Stimulated activated CD8-positive, alpha-beta memory T cell treated with anti-CD3 and anti-CD28 coated beads, Interleukin-4, amount 100 ng/mL, for 24 hours (primary cell): Measurements from ENCODE around the gene UGT1A9.

Source experiments
- DNase-seq: peaks from one replicate; pipeline ENCODE4 v3.0.0-alpha.2; 2020; ENCODE audit warnings: low read depth

Gene UGT1A9

DNA sequence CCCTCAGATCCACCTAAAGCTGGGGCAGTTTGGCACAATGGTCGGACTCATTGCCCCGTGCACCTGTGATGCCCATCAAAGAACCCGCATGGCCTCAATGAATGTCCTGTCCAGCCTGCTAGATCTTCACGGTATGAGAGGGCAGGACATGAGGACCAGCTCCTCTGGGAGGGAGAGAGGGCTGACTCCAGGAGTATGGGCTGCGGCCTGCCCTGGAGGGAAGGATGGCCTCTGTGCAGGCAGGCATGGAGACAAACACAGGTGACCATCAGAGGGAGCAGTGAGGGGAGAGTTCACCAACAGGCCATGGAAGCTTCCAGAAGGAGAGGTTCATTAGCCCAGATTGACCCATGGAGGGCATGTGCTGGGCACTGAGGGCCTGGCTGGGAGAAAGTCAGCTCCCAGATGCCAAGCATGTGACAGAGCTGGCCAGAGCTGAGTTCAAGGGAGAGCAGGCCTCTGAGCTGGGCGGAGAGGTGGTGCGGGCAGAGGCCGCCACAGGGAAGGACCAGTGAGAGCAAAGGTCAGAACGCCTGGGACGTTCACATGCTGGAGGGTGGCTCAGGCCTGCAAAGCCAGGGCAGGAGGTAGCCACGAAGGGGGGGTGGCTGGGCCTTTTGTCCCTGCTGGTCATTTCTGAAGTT, 146.4 kb downstream of the UGT1A9 start:
- DNase-seq, result no peak

DNA sequence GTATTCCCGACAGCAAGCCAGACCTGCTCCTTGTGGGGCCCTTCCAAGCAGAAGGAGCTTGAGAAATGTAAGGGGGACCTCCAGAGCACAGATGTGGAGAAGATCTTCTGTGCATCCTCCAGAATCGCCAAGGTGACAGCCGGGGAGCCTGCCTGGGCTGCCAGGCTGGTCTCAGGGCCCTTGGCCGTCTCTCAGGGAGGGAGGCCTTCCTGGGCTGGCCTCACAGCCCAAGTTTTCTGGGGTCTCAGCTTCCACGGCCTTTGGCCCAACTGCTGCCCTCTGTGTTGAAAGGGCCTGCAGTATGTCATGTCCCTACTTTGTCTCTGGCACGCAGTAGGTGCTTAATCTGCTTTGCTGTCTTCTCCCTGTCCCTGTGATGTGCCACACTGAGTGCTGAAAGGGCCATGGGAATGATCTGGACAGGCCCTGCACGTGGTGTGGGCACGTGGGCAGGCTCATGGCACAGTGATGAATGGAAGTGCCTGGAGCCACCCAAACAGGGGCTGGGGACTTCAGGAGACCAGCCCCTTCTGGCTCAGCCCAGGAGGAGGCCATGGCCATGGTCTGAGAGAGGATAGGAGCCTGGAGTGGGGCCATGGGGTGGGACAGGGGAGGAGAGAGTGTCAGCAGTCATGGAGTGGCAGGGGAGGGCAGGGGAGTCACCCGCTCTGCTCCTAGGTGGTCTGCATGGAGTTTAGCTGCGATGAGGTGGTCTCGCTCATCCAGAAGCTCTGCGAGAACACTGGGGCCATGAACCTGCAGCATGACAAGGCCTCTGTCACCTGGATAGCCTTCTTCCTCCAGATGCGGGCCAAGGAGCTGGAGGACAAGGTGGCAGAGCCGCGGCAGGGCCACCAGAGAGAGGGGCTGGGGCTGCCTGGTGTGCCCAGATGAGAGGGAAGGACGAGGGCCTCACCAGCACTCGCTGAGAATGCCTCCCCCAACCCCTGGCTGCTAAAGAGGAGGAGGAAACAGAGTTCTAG, 147.2 kb downstream of the UGT1A9 start:
- DNase-seq, result no peak

DNA sequence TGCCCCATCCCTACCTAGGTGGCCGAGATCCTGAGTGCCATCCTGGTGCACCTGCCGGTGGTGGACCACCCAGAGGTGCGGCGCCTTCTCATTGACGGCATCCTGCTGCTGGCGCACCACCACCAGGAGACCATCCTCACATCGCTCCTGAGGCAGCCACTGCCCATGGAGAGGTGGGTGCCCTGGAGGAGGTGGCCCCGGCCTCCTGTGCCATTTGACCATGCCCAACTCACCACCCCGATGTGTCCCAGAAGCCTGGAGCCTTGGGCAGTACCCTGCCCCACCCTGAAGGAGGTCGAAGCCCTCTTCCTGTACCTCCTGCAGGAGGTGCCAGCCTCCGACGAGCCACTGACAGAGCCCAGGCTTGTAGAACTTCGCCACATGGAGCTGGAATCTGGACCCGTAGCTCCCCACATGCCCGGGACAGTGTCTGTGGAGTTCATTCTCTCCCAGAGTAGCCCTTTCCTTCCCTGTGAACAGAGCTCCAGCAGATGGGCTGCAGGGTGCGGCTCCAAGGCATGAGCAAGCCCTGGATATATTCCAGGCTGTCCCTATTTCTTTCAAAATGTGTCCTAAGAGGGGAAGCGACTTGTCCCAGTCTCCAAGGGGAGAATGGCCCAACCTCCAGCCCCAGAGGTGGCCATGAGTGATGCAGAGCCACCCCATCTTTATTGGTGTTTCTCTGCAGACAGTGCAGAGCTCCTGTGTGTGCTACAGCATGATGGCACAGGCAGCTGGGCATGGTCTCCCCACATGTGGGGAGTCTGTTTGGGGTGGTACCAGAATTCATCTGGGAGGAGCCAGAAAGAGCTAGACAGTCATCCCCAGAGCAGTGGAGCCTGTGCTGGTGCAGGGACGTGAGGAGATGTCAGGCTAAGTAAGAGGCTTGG, 148.4 kb downstream of the UGT1A9 start:
- DNase-seq, result no peak

DNA sequence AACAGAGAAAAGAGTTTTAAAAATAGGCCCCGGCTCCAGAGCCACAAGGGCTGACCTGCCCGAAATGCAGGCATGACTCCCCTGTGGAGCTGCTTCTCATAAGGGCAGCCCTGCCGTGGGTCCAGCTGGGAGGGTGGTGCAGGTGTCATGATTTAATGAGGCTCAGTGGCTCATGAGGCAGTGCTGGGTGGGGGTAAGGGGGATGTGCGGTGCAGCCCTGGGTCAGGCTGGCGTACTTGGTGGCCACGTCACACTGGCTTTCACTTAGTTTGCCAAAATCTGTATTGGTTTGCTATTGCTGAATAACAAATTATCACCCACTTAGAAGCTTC, 149.0 kb downstream of the UGT1A9 start:
- DNase-seq, result no peak

DNA sequence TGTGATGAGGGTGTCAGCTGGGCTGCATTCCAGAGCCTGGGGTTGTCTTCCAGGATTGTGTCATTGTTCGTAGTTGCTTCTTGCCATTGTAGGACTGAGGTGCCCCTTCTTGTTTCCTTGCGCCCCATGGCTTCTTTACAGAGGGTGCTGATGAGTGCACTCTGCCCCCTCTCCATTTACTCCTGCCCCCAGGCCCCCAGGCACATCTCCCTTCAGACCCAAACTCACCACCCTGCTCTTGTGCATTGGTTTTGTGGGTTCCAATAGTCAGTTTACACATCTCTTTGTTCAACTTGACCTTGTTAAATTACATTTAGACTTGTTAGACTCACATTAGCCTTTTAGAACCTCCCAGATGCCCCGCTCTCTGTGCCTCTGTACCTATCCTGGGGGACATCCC, 149.5 kb downstream of the UGT1A9 start:
- no peak for DNase-seq

DNA sequence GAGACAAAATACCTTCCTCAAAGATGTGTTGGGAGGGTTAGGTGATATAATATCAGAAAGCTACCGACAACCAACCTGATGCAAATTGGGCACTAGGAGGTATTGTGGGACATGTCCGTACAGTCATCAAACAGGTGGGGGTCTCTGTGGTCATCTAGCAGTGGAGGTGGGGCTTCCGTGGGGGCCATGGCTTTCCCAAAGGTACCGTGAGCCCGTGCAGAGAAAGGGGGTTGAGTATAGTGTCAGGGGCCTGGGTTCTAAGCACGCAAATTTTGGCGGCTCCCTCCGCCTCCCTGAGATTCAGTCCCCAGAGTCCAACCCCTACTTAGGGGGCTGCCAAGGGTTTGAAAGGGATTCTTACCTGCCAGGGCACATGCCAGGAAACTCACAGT, 150.0 kb downstream of the UGT1A9 start:
- DNase-seq, result no peak

DNA sequence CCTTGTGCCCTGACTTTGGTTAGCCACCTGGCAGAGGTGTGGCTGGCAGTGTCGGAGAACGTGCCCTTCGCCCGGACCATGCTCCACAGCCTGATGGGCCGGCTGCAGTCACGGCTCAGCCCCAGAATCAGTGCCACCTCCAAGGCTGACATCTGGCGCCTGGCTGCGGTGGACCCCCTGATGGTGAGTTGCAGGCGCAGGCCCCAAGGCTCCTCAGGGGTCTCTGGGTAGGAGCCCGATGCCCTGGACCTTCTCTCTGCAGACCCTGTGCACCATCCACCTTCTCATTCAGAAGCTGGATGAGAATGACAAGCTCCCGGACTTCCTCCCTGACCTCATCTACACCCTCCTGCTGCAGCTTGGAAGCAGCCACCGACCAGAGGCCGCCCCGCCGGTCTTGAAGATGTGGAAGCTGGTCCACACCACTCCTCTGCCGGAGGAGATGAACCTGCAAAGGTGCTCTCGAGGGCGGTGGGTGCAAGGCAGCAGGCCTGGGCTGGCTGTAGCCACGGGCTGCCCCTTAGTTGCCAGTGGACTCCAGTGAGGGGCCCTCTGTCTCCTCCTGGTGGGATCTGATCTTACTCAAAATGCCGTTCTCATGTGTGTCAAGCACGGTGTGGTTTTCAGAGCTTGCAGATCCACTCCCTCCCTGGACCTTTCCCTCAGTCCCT, 150.5 kb downstream of the UGT1A9 start:
- no peak for DNase-seq
